ENCODE results near the gene OSGIN1.

The OSGIN1 gene

DNA sequence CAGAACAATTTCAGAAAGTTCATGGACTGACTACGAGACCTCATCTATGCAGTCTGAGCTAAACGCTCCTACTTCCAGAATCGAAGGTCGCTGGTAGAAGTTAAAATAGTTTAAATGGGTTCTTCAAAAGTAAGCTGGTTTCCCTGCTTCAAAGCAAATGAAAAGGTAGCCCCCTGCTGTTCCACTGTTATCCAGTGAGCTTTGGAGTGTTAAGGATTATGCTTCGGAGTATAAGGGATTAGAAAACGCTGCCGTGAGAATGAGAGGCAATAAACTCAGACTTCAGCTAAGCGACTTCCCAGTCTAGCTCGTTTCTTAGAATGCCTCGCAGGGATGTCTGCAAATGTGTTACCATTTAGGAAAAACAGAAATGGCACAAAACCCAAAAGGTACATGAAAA is 41.8 kb upstream of the OSGIN1 start:
- peaks cover 4% of the 10 kb centered on the region; the same call in 1 of the 2 replicates for H3K36me3 ChIP-seq (ENCODE audit: control insufficient read depth, low read length)
- H3K9me3 ChIP-seq (ENCODE audit: control insufficient read depth, insufficient read depth, low read length) = no peaks in the 10 kb centered on the region
- H3F3A ChIP-seq (ENCODE audit: control insufficient read depth, insufficient read depth) = no peaks in the 10 kb centered on the region
- H3K27me3 ChIP-seq (ENCODE audit: control insufficient read depth, low read length) = no peaks in the 10 kb centered on the region
- no peak overlapping the region for H3K4me3 ChIP-seq (ENCODE audit: low read length)
- no peak overlapping the region for H3K27ac ChIP-seq (ENCODE audit: low read depth, low read length)
- no peak overlapping the region for H3K4me2 ChIP-seq (ENCODE audit: low read length)
- no peaks in the 10 kb centered on the region for H3K79me2 ChIP-seq (ENCODE audit: control insufficient read depth, low read length)
- no peaks in the 10 kb centered on the region for H4K20me1 ChIP-seq (ENCODE audit: control insufficient read depth, insufficient read depth, low read depth, low read length)
- H3K9me2 ChIP-seq (replicated peaks; ENCODE audit: control insufficient read depth, low read length) = no peaks in the 10 kb centered on the region
- no peaks in the 10 kb centered on the region for H3K4me1 ChIP-seq (ENCODE audit: control insufficient read depth, low read length)
- TF ChIP-seq EZH2phosphoT487 (IDR thresholded peaks at IDR 0.05; ENCODE audit: borderline replicate concordance, low read length) = no peak
- TF ChIP-seq, protein P1, sequence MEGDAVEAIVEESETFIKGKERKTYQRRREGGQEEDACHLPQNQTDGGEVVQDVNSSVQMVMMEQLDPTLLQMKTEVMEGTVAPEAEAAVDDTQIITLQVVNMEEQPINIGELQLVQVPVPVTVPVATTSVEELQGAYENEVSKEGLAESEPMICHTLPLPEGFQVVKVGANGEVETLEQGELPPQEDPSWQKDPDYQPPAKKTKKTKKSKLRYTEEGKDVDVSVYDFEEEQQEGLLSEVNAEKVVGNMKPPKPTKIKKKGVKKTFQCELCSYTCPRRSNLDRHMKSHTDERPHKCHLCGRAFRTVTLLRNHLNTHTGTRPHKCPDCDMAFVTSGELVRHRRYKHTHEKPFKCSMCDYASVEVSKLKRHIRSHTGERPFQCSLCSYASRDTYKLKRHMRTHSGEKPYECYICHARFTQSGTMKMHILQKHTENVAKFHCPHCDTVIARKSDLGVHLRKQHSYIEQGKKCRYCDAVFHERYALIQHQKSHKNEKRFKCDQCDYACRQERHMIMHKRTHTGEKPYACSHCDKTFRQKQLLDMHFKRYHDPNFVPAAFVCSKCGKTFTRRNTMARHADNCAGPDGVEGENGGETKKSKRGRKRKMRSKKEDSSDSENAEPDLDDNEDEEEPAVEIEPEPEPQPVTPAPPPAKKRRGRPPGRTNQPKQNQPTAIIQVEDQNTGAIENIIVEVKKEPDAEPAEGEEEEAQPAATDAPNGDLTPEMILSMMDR (IDR thresholded peaks at IDR 0.05; ENCODE audit: low read depth, low read length, poor library complexity, severe bottlenecking) = no peak

DNA sequence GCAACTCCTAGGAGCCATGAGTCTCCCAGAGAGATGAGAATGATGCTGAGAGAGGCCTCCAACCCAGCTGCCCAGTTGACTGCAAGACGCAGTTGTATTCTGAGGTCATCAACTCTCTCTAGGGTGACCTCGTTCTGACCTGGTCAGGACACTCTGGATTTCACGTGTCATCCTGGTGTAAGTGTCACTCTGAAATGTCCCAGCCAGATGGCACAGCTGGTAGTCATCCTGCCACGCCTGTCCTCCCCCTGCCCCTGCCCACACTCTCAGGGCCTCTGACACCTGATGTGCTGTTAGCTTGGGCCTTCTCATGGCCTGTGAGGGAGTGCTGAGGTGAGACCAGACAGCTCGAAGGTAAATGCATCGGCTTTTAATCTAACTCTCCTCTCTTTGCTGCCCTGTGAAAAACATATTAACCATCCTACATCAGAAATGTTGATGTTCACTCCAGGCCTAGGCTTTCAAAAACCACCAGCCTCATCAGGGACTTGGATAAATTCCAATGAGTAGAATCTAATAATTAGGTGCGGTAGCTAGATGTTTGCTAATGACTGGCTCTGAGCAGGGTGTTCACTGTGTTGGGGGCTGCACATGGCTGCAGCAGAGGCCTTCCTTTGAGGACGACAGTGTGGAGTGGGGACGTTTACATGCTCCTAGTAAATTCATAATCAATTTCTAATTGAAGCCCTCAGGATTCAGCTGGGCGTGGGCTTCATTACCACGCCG is 40.4 kb upstream of the OSGIN1 start:
- Histone ChIP-seq H3K36me3 (ENCODE audit: control insufficient read depth, low read length) (peaks cover 5% of the 10 kb centered on the region; the same call in 1 of the 2 replicates), H3K9me2 (replicated peaks; ENCODE audit: control insufficient read depth, low read length) (no peaks in the 10 kb centered on the region), H3K4me1 (ENCODE audit: control insufficient read depth, low read length) (no peaks in the 10 kb centered on the region), H3K27me3 (ENCODE audit: control insufficient read depth, low read length) (no peaks in the 10 kb centered on the region), H4K20me1 (ENCODE audit: control insufficient read depth, insufficient read depth, low read depth, low read length) (no peaks in the 10 kb centered on the region), H3K4me2 (ENCODE audit: low read length) (no peak overlapping the region), H3K9me3 (ENCODE audit: control insufficient read depth, insufficient read depth, low read length) (no peaks in the 10 kb centered on the region), H3K4me3 (ENCODE audit: low read length) (no peak overlapping the region), H3F3A (ENCODE audit: control insufficient read depth, insufficient read depth) (no peaks in the 10 kb centered on the region), H3K27ac (ENCODE audit: low read depth, low read length) (no peak overlapping the region), H3K79me2 (ENCODE audit: control insufficient read depth, low read length) (no peaks in the 10 kb centered on the region)
- TF ChIP-seq, protein P1 (IDR thresholded peaks at IDR 0.05; ENCODE audit: low read depth, low read length, poor library complexity, severe bottlenecking) = no peak
- TF ChIP-seq EZH2phosphoT487 (IDR thresholded peaks at IDR 0.05; ENCODE audit: borderline replicate concordance, low read length) = no peak

DNA sequence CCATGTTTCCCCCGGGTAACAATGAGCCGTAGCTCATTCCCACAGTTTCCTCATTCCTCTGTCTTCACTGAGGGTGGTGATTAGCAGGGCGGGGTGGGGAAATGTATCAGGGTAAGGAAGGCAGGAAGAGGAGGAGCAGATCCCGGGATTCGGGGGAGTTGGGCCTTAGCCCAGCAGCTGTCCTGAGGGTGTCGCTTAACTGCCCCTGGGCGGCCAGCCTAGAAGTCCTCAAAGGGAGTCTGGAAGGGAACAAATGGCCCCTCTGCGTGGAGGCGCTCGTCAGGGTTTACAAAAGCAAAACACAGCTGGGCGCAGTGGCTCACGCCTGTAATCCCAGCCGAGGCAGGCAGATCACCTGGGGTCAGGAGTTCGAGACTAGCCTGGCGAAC is 39.8 kb upstream of the OSGIN1 start:
- Histone ChIP-seq H3K27me3 (ENCODE audit: control insufficient read depth, low read length) (no peaks in the 10 kb centered on the region), H3K79me2 (ENCODE audit: control insufficient read depth, low read length) (no peaks in the 10 kb centered on the region), H3K4me3 (ENCODE audit: low read length) (no peak overlapping the region), H3K9me2 (replicated peaks; ENCODE audit: control insufficient read depth, low read length) (no peaks in the 10 kb centered on the region), H3F3A (ENCODE audit: control insufficient read depth, insufficient read depth) (no peaks in the 10 kb centered on the region), H3K9me3 (ENCODE audit: control insufficient read depth, insufficient read depth, low read length) (no peaks in the 10 kb centered on the region), H3K4me1 (ENCODE audit: control insufficient read depth, low read length) (no peaks in the 10 kb centered on the region), H4K20me1 (ENCODE audit: control insufficient read depth, insufficient read depth, low read depth, low read length) (no peaks in the 10 kb centered on the region), H3K27ac (ENCODE audit: low read depth, low read length) (no peak overlapping the region), H3K4me2 (ENCODE audit: low read length) (no peak overlapping the region), H3K36me3 (ENCODE audit: control insufficient read depth, low read length) (peaks cover 10% of the 10 kb centered on the region)
- TF ChIP-seq, protein P1 (IDR thresholded peaks at IDR 0.05; ENCODE audit: low read depth, low read length, poor library complexity, severe bottlenecking) = no peak
- TF ChIP-seq EZH2phosphoT487 (IDR thresholded peaks at IDR 0.05; ENCODE audit: borderline replicate concordance, low read length) = no peak
